ENCODE data around the gene ANKRD55. TPM values are rescaled to one million over a fixed set of nuclear protein-coding genes. Genes with fewer than 3 reads are reported as not detected.
A peak's percentile ranks its signal among the peaks of the same experiment; 100 is the strongest.

ANKRD55 gene
- total RNA-seq, 1 donor from 2014 or later: 0.18 TPM

DNA sequence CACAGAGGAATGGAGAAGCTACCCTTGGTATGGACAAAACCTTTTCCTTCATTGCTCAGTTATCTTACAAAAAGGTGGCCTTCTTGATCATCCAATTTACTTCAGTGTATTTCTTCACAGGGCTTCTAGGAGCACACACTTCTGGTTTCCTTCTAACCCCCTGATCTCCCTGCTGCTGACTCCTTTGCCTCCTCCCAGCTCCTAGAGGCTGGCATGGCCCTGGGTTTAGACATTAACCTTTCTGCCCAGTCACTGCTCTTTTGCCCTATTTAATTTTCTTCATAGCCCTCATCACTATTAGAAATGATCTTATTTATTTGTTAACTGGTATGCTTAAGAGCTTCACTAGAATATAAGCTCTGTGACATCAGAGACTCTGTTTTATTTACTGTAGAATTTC lies 63.2 kb downstream of the ANKRD55 start:
- TF ChIP-seq, protein P1, sequence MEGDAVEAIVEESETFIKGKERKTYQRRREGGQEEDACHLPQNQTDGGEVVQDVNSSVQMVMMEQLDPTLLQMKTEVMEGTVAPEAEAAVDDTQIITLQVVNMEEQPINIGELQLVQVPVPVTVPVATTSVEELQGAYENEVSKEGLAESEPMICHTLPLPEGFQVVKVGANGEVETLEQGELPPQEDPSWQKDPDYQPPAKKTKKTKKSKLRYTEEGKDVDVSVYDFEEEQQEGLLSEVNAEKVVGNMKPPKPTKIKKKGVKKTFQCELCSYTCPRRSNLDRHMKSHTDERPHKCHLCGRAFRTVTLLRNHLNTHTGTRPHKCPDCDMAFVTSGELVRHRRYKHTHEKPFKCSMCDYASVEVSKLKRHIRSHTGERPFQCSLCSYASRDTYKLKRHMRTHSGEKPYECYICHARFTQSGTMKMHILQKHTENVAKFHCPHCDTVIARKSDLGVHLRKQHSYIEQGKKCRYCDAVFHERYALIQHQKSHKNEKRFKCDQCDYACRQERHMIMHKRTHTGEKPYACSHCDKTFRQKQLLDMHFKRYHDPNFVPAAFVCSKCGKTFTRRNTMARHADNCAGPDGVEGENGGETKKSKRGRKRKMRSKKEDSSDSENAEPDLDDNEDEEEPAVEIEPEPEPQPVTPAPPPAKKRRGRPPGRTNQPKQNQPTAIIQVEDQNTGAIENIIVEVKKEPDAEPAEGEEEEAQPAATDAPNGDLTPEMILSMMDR (IDR thresholded peaks at IDR 0.05; ENCODE audit: unreplicated experiment): no peak
- H3K9me3 Mint-ChIP-seq: no peaks in the 10 kb centered on the region
- DNase-seq (ENCODE audit: low spot score in 2 of 2, unreplicated experiment in 2 of 2): no peak
- H3K27me3 Mint-ChIP-seq (ENCODE audit: low read depth): no peaks in the 10 kb centered on the region
- H3K27ac Mint-ChIP-seq: peak overlapping the region; percentile 47
- H3K4me3 Mint-ChIP-seq: no peak overlapping the region
- H3K36me3 Mint-ChIP-seq: no peaks in the 10 kb centered on the region
- peaks cover 16% of the 10 kb centered on the region for H3K4me1 Mint-ChIP-seq

DNA sequence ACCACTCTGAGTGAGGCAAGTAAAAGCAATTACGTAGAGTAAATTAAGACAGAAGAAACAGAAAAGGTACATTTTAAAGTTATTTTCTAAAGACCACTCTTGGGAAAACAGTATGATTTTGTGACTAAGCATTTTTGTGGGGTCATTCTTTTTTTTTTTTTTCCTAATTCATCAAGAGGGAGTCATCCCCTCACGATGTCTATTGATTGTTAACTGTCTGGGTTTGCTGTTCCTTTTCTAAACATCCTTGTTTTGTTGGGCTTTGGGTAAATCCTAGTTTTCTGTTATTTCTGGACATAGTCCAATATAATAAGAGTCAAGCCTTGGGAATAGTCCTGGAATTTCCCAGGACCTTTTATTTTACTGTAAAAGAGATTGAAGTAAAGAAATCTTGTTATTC lies 63.8 kb downstream of the ANKRD55 start:
- peaks cover 22% of the 10 kb centered on the region for H3K4me1 Mint-ChIP-seq

DNA sequence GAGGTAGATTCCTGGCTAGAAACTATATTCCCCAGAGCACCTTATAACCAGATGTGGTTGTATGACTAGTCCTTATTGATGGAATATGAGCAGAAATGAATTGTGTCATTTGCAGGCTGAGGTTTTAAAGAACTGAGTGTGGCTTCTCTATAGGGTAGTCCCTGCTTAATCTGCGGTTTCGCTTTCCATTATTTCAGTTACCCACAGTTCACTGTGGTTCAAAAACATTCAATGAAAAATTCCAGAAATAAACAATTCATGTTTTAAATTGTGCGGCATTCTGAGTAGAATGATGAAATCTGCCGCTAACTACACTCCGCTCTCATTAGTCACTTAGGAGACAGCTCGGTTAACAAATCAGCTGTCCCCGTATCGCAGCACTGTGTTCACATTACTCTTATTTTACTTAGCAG lies 65.1 kb downstream of the ANKRD55 start:
- no peaks in the 10 kb centered on the region for H3K9me3 Mint-ChIP-seq
- peaks cover 32% of the 10 kb centered on the region for H3K4me1 Mint-ChIP-seq
- no peak overlapping the region for H3K4me3 Mint-ChIP-seq

More for the DNA sequence above, 63.8 kb downstream of the ANKRD55 start:
- no peak for DNase-seq (ENCODE audit: low spot score in 2 of 2, unreplicated experiment in 2 of 2)
- Mint-ChIP-seq H3K4me3 (no peak overlapping the region), H3K36me3 (no peaks in the 10 kb centered on the region), H3K9me3 (no peaks in the 10 kb centered on the region), H3K27me3 (ENCODE audit: low read depth) (no peaks in the 10 kb centered on the region), H3K27ac (peak overlapping the region; percentile 64)
- TF ChIP-seq, protein P1 (IDR thresholded peaks at IDR 0.05; ENCODE audit: unreplicated experiment): no peak

DNA sequence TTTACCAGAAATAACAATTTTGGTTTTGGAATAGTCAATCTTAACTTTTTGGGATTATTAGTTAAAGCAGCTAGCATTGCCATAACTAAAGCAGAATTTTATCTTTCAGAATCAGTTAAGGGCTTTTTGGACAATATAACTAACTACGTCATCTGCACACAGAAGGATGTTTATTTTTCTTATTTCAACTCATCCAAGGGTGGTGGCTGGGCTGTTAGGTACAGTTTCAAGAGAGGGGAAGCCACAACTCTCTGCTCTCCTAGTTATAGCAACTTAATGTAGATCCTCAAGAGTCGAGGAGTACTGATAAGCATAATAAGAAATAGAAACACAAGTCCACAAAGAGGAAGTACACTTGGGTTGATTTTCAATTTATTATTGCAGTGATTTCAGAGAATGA lies 65.6 kb downstream of the ANKRD55 start:
- no peak overlapping the region for H3K4me3 Mint-ChIP-seq
- TF ChIP-seq, protein P1 (IDR thresholded peaks at IDR 0.05; ENCODE audit: unreplicated experiment): no peak
- peaks cover 31% of the 10 kb centered on the region for H3K4me1 Mint-ChIP-seq
- no peak for DNase-seq (ENCODE audit: low spot score in 2 of 2, unreplicated experiment in 2 of 2)
- peak overlapping the region; percentile 57 for H3K27ac Mint-ChIP-seq
- no peaks in the 10 kb centered on the region for H3K9me3 Mint-ChIP-seq
- no peaks in the 10 kb centered on the region for H3K36me3 Mint-ChIP-seq
- no peaks in the 10 kb centered on the region for H3K27me3 Mint-ChIP-seq (ENCODE audit: low read depth)

More for the DNA sequence above, 65.1 kb downstream of the ANKRD55 start:
- DNase-seq (ENCODE audit: low spot score in 2 of 2, unreplicated experiment in 2 of 2): no peak
- TF ChIP-seq, protein P1 (IDR thresholded peaks at IDR 0.05; ENCODE audit: unreplicated experiment): no peak
- Mint-ChIP-seq H3K27ac (no peak overlapping the region), H3K36me3 (no peaks in the 10 kb centered on the region), H3K27me3 (ENCODE audit: low read depth) (no peaks in the 10 kb centered on the region)

DNA sequence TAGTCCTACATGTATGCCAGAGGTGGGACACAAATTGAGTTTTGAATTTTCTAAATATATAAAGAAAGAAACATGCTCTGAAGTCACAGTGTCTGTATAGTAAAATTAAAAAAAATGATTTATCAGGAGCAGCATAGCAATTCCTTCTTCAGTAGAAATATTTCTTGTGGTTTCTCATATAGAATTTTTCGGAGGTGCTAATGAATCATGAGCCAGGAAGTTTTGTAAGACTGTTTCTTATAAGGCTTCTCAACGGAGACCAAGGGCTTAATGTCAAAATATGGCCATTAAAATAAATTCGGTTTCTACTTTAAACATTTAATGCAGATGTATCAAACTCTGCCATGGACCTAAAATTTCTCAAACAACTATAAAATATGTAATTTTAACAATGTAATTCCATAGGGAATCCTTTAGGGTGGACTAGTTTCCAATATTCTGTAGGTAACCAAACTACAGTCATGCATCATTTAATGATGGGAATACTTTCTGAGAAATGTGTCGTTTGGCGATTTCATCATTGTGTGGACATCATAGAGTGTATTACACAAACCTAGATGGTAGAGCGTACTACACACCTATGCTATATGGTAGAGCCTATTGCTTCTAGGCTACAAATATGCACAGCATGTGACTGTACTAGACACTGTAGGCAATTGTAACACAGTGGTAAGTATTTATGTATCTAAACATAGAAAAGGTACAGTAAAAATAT lies 66.3 kb downstream of the ANKRD55 start:
- TF ChIP-seq, protein P1 (IDR thresholded peaks at IDR 0.05; ENCODE audit: unreplicated experiment): no peak
- H3K4me3 Mint-ChIP-seq: no peak overlapping the region
- no peaks in the 10 kb centered on the region for H3K9me3 Mint-ChIP-seq
- H3K27me3 Mint-ChIP-seq (ENCODE audit: low read depth): no peaks in the 10 kb centered on the region
- DNase-seq (ENCODE audit: low spot score in 2 of 2, unreplicated experiment in 2 of 2): no peak
- no peak overlapping the region for H3K27ac Mint-ChIP-seq
- H3K4me1 Mint-ChIP-seq: peaks cover 30% of the 10 kb centered on the region
- H3K36me3 Mint-ChIP-seq: no peaks in the 10 kb centered on the region

Data from mesothelial cell of epicardium (in vitro differentiated cells).